Measurements from ENCODE around the gene PLA2G2F.

Gene PLA2G2F

DNA sequence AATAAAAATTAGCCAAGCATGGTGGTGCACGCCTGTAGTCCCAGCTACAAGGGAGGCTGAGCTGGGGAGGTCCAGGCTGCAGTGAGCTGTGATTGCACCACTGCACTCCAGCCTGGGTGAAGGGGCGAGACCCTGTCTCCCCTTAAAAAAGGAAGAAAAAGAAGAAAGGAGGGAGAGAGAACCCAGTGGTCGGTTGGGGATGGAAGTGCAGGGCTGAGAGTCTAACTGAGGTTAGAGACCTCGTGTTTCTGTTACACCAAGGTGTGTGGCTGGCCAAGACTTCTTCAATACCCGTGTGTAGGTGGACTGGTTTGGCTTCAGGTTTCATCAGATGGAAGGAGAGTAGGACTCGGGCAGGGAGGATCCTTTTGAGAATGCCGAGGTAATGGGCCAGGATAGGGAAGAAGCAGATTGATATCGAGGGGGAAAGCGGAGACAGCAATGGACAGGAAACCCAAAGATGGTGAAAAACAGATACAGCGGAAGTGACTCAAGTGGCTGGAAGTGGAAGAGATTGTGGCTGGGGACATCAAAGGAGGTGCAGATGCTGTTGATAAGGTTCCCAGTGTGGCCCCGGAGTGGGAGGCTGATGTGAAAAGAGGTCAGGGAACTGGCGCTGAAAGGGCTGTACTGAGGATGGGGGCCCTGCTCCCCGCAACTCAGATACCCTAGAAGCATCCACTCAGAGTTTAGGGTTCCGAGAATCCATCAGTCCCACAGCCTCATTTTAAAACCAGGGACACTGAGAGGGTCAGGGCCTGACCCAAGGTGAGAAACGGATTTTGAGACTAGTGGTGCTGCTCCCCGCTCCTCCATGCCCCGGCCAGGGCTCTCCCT is 46.1 kb downstream of the PLA2G2F start:
- peak; percentile 17 for ATAC-seq
- peak overlapping the region; percentile 46 for H3K4me3 Mint-ChIP-seq
- H3K4me1 Mint-ChIP-seq = peaks cover 27% of the 10 kb centered on the region
- H3K36me3 Mint-ChIP-seq = no peaks in the 10 kb centered on the region
- H3K27me3 Mint-ChIP-seq = peaks cover 59% of the 10 kb centered on the region
- peak overlapping the region; percentile 11 for H3K27ac Mint-ChIP-seq
- no peaks in the 10 kb centered on the region for H3K9me3 Mint-ChIP-seq

DNA sequence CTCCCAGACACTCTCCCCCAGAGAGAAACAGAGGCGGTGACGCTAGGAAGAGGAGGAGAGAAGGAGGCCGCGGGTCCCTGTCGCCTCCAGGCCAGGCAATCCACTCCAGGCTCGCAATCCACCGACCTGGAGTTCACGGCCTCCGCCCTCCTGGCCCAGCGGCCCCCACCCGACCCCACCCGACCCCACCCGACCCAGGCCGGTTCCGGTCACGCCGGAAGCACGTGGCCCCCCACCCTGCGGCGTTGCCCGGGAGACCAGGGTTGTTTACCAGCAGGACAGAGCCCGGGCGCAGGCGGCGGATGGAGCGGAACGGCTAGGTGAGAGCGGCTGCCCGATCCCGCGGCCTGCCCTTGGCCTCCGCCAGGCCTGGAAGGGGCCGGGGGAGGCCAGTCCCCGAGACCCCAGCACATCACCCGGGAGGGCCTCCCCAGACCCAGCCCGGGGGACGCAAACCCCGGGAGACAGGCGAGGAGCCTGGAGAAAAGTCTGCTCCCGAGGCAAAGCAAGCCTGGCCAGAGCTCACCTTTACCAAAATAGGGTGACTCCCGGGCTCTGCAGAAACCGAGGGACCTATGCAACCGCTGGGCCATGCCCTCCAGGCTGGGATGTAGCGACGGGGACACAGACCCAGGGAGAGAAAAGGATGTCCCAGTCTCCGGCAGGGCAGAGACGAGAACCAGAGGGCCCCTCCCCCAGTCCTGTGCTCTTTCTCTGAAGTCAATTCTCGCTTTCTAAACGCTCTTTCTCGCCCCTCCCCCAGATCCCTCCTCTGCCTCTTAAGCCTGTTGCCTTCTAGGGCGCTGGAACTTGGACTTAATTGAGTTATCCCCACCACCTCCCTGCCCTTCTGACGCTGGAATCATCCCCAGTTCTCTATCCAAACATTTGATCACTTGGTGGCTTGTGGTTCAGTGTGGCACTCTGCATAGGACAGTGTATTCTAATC is 47.0 kb downstream of the PLA2G2F start, which contains the start of the genes PLA2G2C and UBXN10:
PLA2G2C (minus strand) TSS at position 685 of the 949 bp plus-strand sequence. CDS start 9,155 bp downstream, outside the sequence.
UBXN10 (plus strand) TSS at position 263 of the 949 bp plus-strand sequence. CDS start 4,466 bp downstream, outside the sequence.
- H3K27me3 Mint-ChIP-seq = peaks cover 67% of the 10 kb centered on the region
- H3K4me1 Mint-ChIP-seq = peaks cover 27% of the 10 kb centered on the region

DNA sequence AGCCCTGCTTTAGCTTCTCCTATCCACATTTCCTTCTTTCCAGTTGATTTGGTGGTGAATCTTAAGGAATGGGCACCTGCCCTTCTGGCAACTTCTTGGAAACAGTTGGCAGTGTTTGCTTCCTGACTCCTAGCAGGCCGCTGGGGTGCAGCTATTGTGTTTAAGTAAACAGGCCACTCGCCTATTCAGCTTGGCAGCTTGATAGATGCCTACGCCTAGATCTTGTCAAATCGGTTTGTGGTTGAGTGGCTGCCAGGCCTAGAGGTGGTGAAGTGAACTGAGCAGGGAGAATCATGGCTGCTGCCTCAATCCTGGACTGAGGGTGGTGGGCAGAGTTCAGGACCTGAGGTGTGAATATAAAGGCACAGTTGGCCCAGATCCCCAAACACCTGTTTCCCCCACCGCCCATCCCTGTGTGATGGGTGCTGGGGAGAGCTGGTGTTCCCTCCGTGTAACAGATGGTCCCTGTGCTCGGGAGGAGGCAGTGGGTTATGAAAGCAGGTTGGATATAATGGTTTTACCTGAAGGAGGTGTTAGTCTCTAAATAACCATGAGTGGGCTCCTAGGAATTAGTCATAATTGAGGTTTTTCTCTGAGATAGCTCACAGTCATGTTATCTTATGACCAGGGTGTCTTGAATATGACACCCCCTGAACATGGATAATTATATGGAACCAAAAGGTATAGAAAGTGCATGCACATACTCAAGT is 48.1 kb downstream of the PLA2G2F start:
- H3K27ac Mint-ChIP-seq = no peak overlapping the region
- no peak for ATAC-seq
- H3K9me3 Mint-ChIP-seq = no peaks in the 10 kb centered on the region
- H3K4me3 Mint-ChIP-seq = no peak overlapping the region
- no peaks in the 10 kb centered on the region for H3K36me3 Mint-ChIP-seq
- peaks cover 27% of the 10 kb centered on the region for H3K4me1 Mint-ChIP-seq
- peaks cover 67% of the 10 kb centered on the region for H3K27me3 Mint-ChIP-seq

More for the DNA sequence above, 47.0 kb downstream of the PLA2G2F start, which contains the start of the genes PLA2G2C and UBXN10:
- Mint-ChIP-seq H3K27ac (peak within 1 kb of the TSS; percentile 44), H3K36me3 (no peaks in the 10 kb centered on the region), H3K4me3 (peak within 1 kb of the TSS; percentile 67), H3K9me3 (no peaks in the 10 kb centered on the region)
- peak; percentile 76 for ATAC-seq

DNA sequence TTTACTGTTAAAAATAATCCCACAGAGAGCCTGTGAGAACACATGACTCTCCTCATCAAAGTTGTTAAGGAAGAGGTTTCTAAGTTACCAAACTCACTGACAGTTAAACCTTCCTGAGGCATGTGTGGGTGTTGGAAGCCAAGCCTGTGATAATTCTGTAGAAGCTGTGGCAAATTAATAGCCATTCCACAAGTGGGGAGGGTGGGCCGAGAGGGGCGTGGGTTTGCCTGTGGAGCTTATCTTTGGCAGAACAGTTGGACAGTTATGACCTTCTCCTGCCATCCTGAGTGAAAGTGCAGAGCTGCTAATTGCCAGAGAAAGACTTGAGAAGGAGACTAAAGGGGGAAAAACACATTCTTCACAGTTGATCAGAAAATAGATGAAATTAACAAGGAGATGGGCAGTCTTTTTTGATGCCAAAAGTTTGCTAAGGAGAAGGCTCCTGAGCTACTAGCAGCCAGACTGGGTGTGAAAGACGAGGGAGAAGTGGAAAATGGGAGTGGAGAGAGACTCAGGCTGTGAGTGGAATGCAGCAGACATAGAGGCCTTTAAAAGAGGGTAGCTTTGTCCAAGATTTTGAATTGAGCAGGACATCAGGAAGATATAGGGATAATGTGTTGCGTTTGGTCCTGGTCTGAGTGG is 48.8 kb downstream of the PLA2G2F start:
- no peak for ATAC-seq
- no peaks in the 10 kb centered on the region for H3K9me3 Mint-ChIP-seq
- no peak overlapping the region for H3K4me3 Mint-ChIP-seq
- H3K27ac Mint-ChIP-seq = no peak overlapping the region
- no peaks in the 10 kb centered on the region for H3K36me3 Mint-ChIP-seq
- H3K4me1 Mint-ChIP-seq = peaks cover 27% of the 10 kb centered on the region
- peaks cover 67% of the 10 kb centered on the region for H3K27me3 Mint-ChIP-seq

DNA sequence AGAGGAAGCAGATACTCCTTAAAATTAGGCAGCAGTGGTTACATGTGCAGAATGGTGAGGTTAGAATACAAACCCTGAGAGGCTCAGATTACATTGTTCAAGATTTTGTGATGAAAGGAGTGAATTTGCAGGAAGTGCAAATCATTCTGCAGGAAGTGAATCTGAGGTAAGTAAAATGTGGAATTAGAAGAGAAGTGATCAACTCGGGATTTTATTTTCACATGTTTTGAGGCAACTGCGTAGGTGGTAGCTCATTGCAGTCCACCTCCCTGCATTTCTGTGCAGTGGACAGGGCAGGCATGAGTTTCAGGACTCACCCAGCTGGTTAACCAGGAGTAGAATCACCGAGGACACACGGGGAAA is 49.3 kb downstream of the PLA2G2F start:
- Mint-ChIP-seq H3K36me3 (no peaks in the 10 kb centered on the region), H3K4me3 (no peak overlapping the region), H3K4me1 (peaks cover 27% of the 10 kb centered on the region), H3K9me3 (no peaks in the 10 kb centered on the region), H3K27me3 (peaks cover 62% of the 10 kb centered on the region), H3K27ac (no peak overlapping the region)
- no peak for ATAC-seq

DNA sequence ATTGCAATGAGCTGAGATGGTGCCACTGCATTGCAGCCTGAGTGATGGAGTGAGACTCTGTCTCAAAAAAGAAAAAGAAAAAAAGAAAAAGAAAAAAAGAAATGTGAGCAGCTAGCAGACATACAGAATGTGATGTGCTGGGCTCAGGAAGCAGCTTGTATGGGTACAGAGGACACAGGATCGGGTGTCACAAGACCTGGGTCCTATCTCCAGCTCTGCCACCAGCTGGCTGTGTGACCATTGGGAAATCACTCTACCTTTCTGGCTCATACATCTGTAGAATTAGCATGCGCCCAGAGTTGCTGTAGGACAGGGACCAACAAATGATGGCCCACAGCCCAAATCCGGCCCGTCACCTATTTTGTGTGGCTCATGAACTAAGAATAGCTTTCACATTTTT is 50.5 kb downstream of the PLA2G2F start:
- Mint-ChIP-seq H3K4me1 (peaks cover 23% of the 10 kb centered on the region), H3K27me3 (peaks cover 50% of the 10 kb centered on the region), H3K9me3 (no peaks in the 10 kb centered on the region), H3K36me3 (no peaks in the 10 kb centered on the region), H3K27ac (no peak overlapping the region), H3K4me3 (no peak overlapping the region)
- no peak for ATAC-seq

DNA sequence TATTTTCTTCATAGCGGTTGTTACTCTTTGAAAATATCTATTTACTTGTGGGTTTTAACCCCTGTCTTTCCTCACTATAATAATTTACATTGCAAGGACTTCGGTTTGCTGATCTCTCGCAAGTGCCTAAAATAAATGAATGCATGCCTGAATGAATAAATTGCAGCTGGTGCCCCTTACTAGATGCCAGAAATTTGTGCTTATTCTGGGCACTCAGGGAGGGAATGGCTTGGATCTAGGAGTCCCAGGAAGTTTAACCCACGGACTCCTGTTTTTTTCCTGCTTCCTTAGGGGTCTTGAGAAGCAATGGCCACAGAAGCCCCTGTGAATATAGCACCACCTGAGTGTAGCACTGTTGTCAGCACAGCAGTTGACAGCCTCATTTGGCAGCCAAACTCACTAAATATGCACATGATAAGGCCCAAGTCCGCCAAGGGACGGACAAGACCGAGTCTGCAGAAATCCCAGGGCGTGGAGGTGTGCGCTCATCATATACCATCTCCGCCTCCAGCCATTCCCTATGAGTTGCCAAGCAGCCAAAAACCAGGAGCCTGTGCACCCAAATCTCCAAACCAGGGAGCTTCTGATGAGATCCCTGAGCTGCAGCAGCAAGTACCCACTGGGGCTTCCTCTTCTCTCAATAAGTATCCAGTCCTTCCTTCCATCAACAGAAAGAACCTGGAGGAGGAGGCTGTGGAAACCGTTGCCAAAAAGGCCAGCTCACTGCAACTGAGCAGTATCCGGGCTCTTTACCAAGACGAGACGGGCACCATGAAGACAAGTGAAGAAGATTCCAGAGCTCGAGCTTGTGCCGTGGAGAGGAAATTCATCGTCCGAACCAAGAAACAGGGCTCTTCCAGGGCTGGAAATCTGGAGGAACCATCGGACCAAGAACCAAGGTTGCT is 51.4 kb downstream of the PLA2G2F start:
- Mint-ChIP-seq H3K4me3 (no peak overlapping the region), H3K27ac (no peak overlapping the region), H3K9me3 (no peaks in the 10 kb centered on the region), H3K4me1 (peaks cover 20% of the 10 kb centered on the region), H3K27me3 (peaks cover 50% of the 10 kb centered on the region), H3K36me3 (no peaks in the 10 kb centered on the region)
- ATAC-seq = no peak

DNA sequence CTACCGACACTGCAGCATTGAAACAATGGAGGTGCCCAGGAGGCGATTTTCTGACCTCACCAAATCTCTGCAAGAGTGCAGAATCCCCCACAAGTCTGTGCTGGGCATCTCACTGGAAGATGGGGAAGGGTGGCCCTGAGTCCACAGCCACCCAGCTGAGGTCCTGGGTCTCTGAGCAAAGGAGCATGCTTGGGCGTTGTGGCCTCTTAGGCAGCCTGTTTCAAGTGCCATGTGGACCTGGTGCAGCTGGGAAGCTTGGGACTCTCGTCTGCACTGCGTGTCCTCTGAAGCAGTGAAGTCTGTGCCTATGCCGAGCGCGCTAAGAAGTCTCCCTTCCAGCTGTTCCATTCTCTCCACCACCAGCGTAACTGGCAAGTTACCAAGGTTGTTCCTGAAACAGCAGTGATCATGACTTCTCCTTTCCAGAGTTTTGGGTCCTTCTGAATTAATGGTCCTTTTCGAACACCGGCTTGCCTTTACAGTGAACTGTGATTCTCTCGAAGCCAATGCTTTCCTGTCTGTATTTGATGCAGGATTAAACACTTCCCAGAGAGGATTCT is 52.2 kb downstream of the PLA2G2F start:
- peaks cover 16% of the 10 kb centered on the region for H3K4me1 Mint-ChIP-seq
- H3K9me3 Mint-ChIP-seq = no peaks in the 10 kb centered on the region
- no peak overlapping the region for H3K4me3 Mint-ChIP-seq
- peaks cover 57% of the 10 kb centered on the region for H3K27me3 Mint-ChIP-seq
- no peak overlapping the region for H3K27ac Mint-ChIP-seq
- no peak for ATAC-seq
- H3K36me3 Mint-ChIP-seq = no peaks in the 10 kb centered on the region

DNA sequence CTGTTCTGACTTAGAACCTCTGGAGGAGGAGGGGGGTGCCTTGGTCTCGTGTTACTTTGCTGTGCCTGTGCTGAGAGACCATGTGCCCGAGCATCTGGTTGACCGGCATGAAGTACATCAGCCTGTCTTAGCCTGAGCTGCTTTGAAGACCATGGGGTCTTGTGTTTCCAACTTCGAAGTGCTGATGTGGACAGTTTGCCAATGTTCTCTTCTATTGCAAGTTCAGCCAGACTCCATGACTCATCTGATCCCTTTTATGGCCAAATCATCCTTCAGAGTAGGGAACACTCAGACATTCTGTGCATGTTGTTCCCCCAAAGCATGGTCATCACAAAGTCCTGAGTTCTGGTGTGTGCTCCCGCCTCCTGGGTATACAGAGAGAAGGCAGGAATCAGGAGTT is 53.2 kb downstream of the PLA2G2F start:
- H3K4me3 Mint-ChIP-seq = no peak overlapping the region
- H3K9me3 Mint-ChIP-seq = no peaks in the 10 kb centered on the region
- ATAC-seq = no peak
- peaks cover 7% of the 10 kb centered on the region for H3K4me1 Mint-ChIP-seq
- no peaks in the 10 kb centered on the region for H3K36me3 Mint-ChIP-seq
- H3K27ac Mint-ChIP-seq = no peak overlapping the region
- peaks cover 60% of the 10 kb centered on the region for H3K27me3 Mint-ChIP-seq

DNA sequence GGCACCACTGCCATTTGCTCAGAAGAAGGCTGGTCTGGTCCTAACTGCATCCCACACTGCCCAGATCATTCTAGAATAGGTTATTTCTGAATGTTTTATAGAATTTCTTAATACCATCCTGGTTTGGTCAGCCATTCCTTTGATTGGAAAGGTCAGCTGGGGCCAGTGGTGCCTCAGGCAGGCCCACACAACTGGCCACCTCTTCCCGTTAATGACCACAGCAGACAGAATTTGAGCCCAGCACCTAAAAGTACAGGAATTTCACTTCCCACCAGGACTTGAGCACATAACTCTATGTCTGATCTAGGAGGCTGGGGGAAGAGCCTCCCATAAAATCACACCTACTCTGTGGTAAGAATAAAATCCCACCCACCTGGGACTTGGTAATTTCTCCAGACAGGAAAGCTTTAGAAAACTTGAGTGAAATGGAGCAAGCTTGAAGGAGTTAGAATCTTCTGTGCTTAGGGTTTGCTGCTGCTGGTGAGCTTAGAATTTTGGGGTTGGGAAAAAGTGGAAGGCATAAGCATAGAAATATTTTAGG is 53.8 kb downstream of the PLA2G2F start:
- Mint-ChIP-seq H3K4me1 (peaks cover 6% of the 10 kb centered on the region), H3K4me3 (no peak overlapping the region), H3K27ac (no peak overlapping the region), H3K36me3 (no peaks in the 10 kb centered on the region), H3K9me3 (no peaks in the 10 kb centered on the region), H3K27me3 (peaks cover 58% of the 10 kb centered on the region)
- ATAC-seq = no peak

DNA sequence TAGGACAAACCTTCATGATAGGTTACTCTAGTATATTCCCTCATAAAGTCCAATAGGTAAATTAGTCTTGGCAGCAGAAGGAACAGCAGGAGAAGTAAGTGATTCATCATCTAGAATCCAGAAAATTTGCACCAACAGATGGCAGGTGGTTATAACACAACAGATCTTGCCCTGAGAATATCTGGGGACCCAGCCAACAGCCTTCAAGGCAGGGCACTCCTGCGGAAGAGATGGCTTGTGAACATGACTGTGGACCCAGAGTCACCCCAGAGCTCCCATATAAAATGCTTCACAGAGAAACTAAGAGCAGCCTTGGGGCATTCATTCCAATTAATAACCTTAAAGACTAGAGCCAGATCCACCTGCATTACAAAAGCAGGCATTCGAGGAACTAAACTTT is 55.1 kb downstream of the PLA2G2F start:
- Mint-ChIP-seq H3K27me3 (peaks cover 51% of the 10 kb centered on the region), H3K4me3 (no peak overlapping the region), H3K4me1 (peaks cover 6% of the 10 kb centered on the region), H3K9me3 (no peaks in the 10 kb centered on the region), H3K27ac (no peak overlapping the region), H3K36me3 (no peaks in the 10 kb centered on the region)
- ATAC-seq = no peak

DNA sequence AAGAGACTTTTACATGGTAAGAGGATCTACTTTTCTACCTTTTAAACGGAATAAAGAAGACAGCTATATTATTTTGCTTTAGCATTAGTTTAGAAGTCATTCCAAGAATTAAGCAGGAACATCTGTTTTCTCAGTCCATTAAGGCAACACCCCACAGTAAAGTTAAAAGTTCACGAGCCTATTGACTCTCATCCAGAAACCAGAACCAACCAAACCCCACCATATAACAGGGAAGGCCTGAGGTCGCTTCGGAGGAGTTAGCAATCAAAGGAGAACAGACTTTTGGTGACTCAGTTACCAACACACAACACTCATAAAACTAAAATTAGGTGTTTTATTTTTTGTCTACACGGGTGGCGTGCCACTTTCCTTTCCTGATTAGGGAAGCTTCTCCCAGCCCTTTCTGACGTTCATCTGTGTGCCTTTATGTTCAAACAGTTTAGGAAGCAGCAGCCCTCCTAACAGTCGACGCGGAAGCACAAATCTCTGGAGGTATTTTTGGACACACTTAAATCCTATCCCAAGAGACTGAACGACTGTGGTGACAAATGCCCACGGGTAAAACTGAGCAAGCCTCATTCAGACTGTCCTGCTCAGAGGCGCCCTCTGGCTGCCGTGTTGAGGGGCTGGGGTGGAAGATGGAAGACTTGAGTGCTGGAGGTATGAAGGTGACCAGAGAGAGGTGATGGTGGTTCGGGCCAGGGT is 55.8 kb downstream of the PLA2G2F start:
- no peak overlapping the region for H3K4me3 Mint-ChIP-seq
- H3K36me3 Mint-ChIP-seq = no peaks in the 10 kb centered on the region
- no peaks in the 10 kb centered on the region for H3K9me3 Mint-ChIP-seq
- H3K4me1 Mint-ChIP-seq = peaks cover 6% of the 10 kb centered on the region
- no peak overlapping the region for H3K27ac Mint-ChIP-seq
- peaks cover 51% of the 10 kb centered on the region for H3K27me3 Mint-ChIP-seq
- peak; percentile 83 for ATAC-seq

DNA sequence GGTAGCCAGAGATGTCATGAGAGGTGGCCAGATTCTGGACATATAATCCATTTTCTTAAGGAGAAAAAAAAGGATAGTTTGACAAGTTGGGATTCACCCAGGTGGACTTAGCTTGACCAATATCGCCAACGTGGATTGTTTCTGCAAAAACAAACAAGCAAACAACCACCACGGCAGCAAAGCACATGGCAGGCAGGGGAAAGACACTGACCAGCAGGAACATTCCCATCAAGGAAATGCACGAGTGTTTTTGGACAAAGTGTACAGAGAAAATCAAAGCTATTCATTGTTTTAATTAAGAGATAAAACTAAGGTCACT is 56.3 kb downstream of the PLA2G2F start:
- peaks cover 6% of the 10 kb centered on the region for H3K4me1 Mint-ChIP-seq
- no peak overlapping the region for H3K4me3 Mint-ChIP-seq
- H3K36me3 Mint-ChIP-seq = no peaks in the 10 kb centered on the region
- H3K27ac Mint-ChIP-seq = no peak overlapping the region
- no peaks in the 10 kb centered on the region for H3K9me3 Mint-ChIP-seq
- ATAC-seq = no peak
- peaks cover 54% of the 10 kb centered on the region for H3K27me3 Mint-ChIP-seq

All from stimulated activated memory B cell treated with anti-CD40 and anti-IgM and Interleukin-4, amounts not matched to agents 10 μg/mL and 1 μg/mL and 100 μg/mL, for 72 hours (primary cell).